HG03139 (cell line): ENCODE measurements around the gene METAP1D.

ENCODE experiments used
- ATAC-seq: cut with Tn5 transposase; IDR thresholded peaks from one replicate; pipeline ENCODE4 v1.9.1; 2021; ENCODE audit not compliant: unreplicated experiment

Gene METAP1D

DNA sequence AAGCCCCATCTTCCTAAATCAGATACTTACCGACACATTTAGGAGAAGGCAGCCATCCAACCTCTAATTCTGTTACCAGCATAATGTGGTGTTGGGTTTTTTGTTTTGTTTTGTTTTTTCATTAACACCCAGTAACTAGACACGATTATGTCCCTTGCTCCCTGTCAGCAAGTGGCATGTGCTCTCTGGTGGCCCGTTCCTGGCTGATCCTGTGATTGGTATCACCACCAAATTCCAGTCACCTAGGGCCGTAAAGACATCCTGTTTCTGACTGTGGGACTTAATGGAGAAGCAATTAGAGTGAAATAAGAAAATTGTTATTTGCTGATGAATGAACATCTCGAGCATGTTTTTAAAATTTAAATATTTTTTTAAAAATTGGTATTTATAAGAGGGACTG, 79.7 kb downstream of the METAP1D start:
- no peak for ATAC-seq

DNA sequence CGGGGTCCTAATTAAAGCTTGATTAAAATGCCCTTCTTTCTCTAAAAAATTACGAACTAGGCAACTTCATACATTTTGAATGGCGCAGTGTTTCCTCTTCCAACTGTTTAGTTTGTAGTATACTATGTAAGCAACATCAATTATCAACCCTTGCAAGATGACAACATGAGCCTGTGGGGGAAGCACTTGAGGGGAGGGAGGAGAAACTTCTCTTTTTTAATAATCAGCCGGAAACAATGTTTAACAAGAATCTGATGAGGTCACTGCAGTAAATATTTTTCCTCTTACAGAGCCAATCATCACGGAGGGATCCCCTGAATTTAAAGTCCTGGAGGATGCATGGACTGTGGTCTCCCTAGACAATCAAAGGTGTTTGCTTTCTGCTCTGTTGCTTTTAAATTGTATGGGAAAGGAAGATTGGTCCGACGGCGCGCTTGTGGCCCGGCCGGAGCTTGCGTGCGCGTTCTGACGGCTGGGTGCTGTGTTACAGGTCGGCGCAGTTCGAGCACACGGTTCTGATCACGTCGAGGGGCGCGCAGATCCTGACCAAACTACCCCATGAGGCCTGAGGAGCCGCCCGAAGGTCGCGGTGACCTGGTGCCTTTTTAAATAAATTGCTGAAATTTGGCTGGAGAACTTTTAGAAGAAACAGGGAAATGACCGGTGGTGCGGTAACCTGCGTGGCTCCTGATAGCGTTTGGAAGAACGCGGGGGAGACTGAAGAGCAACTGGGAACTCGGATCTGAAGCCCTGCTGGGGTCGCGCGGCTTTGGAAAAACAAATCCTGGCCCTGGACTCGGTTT, 80.3 kb downstream of the METAP1D start:
- ATAC-seq = no peak

DNA sequence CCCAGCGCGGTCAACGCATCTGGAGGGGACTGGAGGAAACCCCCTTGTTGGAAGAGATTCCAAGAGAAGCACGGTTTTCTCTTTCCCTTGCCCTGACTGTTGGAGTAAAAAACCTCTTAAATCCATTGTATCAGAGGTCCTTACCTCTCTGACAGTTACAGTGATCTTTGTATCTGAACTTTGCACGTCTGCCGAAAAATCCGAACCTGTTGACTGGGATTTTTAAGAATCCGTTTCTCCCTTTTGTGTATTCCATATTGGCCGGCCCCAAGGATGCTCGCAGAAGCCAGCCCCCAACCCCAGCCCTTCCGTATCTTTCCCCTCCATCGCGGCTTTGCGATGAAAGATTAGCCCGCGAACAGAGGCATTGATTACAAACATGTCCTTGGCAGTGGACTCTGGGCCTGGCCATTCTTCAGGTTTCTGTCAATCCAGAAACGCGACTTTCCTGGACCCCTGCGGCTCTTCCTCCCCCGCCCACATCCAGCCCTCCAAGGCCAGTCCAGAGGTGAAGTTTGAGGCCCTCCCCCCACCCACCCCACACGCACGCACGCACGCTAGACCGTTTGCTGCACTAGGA, 81.0 kb downstream of the METAP1D start:
- ATAC-seq = no peak

DNA sequence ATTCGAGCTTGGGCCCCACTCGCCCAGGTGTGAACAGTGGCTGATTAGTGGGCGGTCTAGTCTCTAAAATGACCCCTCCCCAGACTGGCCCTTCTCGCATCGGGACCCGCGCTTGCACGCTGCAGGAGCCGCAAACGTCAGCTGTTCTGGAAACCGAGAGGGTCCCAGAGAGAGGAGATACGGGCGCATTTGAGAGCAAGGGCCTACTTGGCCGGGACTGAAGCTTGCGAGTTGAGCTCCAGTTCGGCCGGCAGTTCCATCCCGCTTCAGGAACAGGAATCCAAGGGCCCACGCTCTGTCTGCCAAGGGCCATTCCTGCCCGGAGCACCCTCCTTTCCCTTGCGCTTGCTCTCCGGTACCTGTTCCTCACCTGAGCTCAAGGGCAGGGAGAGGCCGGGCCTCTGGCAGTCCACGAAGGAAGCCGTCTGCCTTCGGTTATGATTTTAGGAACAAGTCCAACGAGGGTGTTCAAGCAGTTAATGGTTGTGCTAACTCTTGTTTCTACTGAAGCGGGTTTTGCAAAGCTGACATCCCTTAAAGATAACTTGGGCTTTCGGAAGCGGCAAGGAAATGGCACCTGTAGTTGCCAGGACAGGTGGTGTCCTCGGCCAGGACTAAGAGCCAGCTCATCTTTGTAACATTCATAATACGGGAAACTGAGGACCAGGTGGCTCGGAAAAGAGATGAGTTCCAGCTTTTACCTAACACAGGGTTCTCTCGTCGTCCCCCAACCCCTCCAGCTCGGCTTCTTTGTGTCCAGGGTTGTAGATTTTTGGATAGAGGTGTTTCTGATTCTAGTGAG, 81.7 kb downstream of the METAP1D start:
- ATAC-seq = no peak

DNA sequence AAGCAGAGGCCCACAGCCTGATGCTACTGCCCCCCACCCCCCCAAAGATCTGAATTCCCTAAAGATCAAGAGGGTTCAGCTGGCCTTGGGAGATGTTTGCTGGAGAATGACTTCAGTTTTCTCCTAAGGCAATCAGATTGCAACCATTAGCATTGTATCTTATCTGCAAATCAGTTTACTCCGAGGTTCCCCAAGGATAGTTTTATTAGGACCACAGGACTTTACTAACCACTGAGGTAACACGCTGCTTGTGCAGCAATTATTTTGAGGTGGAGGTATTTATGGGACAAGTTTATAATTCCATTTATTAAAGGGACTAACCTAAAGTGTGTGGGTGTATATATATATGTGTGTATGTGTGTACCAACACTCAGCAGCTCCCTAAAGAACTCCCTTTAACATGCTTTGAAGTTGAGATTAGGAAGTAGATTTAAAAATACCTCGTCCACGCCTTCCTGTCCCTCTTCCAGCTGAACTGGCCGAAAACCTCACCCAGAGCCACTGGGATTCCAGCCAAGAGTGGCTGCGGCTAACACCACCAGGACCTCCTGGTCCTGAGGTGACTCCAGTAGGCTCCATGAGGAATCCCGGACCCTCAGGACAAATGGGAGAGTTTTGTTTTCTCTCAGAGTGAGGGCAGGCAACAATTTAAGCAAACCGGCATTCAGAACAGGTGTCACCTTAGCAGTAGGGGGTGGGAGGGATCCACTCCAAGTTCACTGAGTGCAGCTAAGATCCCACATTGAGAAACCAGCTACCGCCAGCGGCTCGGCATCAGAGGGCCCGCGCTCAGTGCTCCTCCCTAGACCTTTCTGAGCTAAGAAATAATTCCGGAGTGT, 82.6 kb downstream of the METAP1D start:
- ATAC-seq = no peak

DNA sequence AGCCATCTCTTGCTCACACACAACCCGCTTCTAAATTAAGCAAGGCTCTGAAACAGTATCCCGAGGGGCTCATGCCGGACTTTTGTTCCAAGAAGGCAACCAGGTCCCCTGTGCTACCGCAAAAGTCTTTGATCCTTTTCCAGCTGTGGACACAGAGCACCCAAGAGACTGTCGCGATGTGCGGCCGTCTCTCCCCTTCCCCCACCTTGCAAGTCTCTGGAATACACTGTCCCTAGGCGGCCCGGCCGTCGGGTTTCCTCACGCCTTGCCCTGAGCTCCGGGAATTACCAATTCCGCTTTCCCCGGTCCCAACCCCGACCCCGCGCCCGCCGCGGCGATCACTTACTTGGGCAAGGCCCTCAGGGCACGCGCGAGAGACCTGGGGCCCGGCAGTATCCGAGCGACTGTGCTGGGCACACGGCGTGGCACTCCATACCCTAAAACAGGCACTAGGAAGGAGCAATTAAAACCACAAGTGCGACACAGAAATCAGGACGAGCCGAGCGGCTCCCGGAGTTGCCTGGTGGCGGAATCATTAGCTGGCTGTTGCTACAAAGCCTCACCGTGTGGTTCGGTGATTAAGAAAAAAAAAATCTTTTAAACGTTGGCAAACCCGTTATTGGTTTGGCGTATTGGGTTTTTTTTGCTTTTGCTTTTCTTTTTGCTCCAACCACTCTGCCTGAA, 83.3 kb downstream of the METAP1D start:
- no peak for ATAC-seq

DNA sequence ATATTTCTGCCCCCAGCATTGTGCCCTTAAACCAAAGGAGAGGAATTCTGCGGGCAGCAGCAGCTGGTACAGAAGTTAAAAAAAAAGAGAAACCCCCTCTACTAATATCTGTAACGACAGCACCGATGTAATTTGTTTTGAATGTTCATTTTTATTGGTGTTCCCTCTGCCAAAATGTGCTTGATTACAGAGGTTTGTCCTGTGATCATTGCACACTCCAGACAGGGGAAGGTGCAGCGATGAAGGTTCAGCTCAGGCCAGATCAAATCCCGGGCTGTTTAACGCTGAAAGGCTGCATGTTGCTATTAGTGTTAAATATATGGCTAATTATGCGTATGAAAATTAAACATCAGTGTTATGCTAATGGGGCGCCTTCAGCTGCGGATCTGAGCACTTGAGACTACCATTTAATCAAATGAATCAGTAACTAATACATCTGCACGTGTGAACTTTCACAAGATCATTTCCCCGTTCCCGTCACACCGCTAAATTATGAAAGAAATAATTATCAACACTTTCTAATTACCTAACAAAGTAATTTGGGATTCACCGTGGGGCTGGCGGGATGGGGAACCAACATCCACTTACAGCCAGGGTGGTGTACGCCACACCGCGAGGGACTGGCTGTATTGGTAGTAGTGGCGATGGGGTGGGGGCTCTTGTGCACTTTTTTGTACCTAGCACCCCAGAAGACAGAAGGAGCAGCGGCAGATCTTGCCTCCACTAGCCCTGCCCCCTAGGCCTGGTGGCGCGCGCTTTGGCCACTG, 84.1 kb downstream of the METAP1D start:
- ATAC-seq = no peak

DNA sequence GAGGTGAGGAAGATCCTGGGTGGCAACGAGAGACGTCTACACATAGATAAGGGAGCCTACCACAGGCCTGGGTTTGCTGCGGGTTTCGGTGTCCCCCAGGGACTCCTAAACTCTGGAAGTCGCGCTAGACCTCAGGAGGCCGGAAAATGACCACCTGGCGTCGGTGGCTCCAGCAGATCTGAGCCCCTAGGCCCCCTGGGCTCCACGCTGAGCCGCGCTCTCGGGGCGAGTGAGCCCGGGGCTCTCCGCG, 84.6 kb downstream of the METAP1D start:
- no peak for ATAC-seq

DNA sequence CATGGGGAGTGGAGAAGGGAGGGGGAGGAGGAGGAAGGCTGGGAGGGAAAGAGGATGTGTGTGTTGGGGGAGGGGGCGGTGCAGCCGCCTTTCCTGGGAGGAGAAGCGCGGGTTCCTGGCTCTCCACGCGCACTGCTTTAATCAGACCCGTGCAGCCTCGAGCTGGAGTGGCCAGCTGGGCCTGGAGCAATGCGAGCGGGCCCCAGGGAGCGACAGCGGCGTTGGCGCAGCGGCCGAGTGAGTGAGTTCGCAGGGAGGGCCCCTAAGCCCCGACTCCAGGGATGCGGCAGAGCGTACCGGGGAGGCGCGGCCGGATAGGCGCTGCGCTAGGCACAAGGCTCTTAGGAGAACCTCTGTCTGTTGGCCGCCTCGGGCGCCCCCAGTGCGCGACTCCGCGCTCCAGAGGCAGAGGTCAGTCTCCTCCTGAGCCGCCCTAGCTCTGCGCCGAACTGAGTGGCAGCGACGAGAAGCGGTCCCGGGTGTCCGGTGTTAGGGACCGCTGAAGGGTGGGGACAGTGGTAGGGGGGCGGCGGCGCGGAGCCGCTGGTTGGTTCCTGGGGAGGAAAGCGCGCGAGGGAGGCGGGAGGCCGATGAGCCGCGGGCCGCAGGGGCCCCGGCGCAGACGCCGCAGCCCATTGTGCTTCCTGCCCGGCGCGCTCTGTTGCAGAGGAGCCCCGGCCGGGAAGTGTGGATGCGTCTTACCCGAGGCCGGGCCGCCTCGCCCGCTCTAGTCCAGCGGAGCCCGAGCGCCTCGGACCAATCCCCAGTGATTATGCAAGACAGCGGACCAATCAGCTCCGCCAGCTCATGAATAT, 85.1 kb downstream of the METAP1D start:
- ATAC-seq = peak; percentile 73

DNA sequence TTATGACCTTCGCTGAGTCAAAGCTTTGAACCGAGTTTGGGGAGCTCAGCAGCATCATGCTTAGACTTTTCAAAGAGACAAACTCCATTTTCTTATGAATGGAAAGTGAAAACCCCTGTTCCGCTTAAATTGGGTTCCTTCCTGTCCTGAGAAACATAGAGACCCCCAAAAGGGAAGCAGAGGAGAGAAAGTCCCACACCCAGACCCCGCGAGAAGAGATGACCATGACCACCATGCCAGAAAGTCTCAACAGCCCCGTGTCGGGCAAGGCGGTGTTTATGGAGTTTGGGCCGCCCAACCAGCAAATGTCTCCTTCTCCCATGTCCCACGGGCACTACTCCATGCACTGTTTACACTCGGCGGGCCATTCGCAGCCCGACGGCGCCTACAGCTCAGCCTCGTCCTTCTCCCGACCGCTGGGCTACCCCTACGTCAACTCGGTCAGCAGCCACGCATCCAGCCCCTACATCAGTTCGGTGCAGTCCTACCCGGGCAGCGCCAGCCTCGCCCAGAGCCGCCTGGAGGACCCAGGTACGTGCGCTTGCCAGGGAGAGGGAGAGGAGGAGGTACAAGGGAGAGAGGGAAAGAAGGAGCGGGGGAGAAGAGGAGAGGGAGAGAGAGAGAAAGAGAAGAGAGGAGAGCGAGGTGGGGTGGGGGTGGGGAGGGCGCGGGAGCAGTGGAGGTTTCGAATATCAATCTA, 85.9 kb downstream of the METAP1D start, which contains the start of gene DLX1:
DLX1 (plus strand) TSS at position 48 of the 700 bp plus-strand sequence; CDS start at position 219, 171 bp downstream.
- no peak for ATAC-seq

DNA sequence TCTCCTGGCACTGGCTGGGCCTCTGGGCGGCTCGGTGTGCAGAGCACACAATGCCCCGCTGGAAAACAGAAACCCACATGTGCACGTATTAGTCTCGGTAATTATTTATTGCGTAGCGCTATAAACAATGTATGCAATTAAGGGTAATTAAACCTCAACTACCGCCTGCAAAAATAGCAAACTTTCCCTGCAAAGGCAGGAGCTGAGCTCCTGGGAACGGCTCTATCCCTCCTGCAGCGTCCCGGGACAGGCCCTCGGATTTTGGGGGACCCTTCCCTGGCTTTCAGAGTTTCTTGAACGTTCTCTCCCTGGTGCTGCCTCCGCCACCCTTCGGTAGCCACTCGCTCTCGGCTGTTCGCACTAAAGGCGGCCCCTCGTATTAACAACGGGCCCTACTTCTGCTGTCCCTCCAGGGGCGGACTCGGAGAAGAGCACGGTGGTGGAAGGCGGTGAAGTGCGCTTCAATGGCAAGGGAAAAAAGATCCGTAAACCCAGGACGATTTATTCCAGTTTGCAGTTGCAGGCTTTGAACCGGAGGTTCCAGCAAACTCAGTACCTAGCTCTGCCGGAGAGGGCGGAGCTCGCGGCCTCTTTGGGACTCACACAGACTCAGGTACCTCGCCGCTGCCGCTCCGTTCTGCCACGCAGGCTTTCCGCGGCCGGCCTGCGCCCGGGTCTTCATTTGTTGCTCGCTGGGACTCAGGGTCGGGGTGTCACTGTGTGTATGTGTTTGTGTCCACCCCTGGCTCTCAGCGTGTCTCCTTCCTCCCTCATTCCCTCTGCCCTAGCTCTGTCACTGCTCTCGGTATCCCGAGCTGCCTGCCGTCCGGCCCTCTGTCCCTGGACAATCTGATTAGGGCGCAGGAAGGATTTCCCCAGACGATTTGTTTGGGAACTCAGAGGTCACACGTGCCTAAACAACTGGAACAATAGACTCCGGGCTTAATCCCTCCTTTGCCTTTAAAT, 86.8 kb downstream of the METAP1D start:
- no peak for ATAC-seq

DNA sequence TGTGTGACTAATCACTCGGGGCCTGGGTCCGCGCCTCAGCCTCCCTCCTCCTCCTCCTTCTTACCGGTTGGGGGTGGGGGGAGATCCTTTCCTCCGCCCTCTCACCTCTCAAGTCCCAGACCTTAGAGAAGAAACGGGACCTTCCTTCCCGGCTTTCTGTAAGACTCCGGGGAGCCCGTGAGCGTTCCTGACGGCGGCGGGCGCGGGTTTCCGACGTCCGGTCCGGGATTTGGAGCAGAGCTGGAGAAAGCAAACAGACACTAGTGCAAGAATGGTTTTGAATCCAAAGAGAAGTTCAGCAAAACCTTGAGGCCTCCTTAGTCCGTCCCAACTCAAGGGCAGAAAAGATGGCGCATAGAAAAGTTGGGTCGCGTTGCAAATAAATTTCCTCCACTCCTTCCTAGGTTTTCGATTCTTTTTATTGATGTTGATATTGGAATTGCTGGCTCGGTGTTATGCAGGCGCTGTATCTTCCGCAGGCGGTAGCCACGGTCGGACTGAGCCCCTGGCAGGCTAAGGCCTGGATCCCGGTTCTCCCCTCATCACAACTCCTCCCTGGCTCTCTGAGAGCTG, 87.5 kb downstream of the METAP1D start:
- ATAC-seq = no peak

DNA sequence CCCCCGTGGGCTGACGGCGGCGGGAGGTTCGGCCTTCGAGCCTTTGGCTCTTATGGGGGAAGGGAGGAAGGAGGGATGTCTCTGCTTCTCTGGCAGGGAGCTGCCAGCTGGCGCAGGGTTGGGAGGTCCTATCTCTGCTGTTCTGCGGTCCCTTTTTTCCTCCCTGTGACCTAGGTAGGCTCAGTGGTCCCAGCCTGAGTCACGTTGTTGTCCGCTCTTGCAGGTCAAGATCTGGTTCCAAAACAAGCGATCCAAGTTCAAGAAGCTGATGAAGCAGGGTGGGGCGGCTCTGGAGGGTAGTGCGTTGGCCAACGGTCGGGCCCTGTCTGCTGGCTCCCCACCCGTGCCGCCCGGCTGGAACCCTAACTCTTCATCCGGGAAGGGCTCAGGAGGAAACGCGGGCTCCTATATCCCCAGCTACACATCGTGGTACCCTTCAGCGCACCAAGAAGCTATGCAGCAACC, 88.1 kb downstream of the METAP1D start:
- ATAC-seq = no peak

DNA sequence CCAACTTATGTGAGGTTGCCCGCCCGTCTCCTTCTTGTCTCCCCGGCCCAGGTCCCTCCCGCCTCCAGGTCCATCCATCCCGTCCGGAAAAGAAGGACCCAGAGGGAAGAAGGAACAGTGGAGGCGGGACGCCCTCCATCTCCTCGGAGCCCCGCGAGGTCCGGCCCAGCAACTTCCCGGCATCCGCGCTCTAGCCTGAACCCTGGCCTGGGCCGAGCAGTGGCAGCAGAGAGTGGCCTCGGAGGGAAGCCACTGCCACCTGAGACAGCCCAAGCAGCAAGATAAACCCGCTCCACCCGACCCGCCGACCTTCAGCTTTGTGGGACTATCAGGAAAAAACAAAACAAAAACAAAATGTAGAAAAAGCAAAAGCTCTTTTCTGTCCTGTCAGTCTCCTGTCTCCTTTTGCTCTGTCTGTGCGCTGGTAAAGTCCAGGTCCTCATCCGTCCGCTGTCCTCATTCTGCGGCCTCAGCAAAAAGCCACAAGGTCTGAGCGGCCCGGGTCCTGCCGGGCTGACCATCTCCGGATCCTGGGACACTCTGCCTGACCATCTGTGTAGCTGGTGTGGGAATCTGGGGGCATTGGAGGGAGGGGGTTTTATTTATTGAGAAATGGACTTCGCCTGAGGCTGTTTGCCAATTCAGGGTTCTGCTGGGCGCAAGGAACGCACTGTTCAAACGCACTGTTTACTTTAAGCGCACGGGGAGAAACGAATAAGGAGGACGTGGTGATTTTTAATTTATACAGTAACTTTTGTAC, 88.7 kb downstream of the METAP1D start:
- no peak for ATAC-seq

DNA sequence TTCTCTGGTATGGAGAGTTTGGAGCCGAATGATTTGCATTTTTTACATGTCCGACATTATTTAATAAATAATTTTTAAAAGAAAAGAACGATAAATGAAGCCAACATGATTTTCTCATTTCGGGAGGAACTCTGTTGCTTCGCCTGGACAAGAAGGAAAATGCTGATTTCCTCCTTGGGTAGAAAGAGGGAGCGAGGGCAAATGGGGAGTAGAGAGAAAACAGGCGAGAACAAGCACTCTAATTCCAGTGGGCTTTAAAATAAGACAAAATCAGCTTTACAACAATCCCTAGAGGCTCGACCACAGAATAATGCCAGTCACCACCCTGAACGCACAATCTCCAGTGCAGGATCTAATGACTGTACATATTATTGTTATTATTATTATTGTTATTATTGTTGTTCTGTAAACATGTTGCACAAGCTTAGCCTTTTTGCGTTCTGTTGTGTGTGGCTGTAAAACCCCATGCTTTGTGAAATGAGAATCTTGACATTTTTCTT, 89.3 kb downstream of the METAP1D start:
- ATAC-seq = no peak

DNA sequence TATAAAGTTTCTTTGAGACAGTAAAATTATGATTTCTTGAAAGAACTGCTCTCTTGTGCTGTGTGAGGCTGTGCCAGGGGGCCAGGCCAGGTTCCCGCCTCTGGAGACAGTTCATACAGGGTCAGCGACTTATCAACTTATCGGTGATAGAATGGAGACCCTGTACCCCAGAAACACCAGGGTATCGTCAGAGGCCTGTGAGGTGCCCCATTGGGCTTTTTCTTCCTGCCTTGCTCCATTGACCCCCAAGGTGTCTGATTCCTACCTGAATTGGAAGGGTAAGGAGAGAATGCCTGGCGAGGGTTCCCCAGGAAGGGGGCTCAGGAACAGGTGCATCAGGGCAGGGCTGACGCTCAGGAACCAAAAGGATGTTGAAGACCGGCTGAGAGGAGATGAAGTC, 89.9 kb downstream of the METAP1D start:
- no peak for ATAC-seq
